Uterus (tissue), 2 donors: ENCODE measurements around the gene ODR4.

Experiments used
- CTCF ChIP-seq, 4 experiments: fragments of 200-600 bp in 2 of 4; fragments of 450-650 bp in 2 of 4; sonication (generic) in 2 of 4; IDR thresholded peaks; one replicate each; pipeline ENCODE4 v1.5.1; 2016 to 2019; ENCODE audit warnings: antibody characterized with exemption in 4 of 4, mild to moderate bottlenecking in 2 of 4, moderate library complexity in 1 of 4
- POLR2A ChIP-seq, 2 donors: fragments of 450-650 bp; IDR thresholded peaks; one replicate each; pipeline ENCODE4 v1.6.1; 2016; ENCODE audit warnings: antibody characterized with exemption in 2 of 2, mild to moderate bottlenecking in 1 of 2, moderate library complexity in 1 of 2

- TF ChIP-seq CTCF (IDR thresholded peaks at IDR 0.05) (no peak), POLR2A (IDR thresholded peaks at IDR 0.05) (no peak)
Observed at GRCh38 chr1:186326009-186326408, 49.6 kb upstream of the ODR4 start.
